Mucosa of descending colon (tissue), 3 donors: Measurements from ENCODE around the gene OR5AN1. TPM values are rescaled to one million over a fixed set of nuclear protein-coding genes. Genes with fewer than 3 reads are reported as not detected.
"Not testable (repeated sequence)": the region's sequence is repeated elsewhere in the genome, so short reads cannot be mapped to it uniquely, and the experiment has no call there.

ENCODE experiments used
- ATAC-seq: fragments of 200-7000 bp; cut with Tn5 transposase; one replicate; pipeline ENCODE4 v1.9.1; 2020; ENCODE audit warnings: mild to moderate bottlenecking, moderate library complexity
- DNase-seq, 3 donors: peaks; one replicate each; pipeline ENCODE4 v3.0.0-alpha.2; 2020
- H3K36me3 ChIP-seq: fragments of 200-600 bp; one replicate; pipeline ENCODE4 v1.8.0; 2021; ENCODE audit warnings: low read depth, mild to moderate bottlenecking
- H3K4me1 ChIP-seq: fragments of 200-600 bp; one replicate; pipeline ENCODE4 v1.8.0; 2021; ENCODE audit warnings: low read depth, mild to moderate bottlenecking
- H3K4me3 ChIP-seq: fragments of 200-600 bp; one replicate; pipeline ENCODE4 v1.8.0; 2021; ENCODE audit warnings: mild to moderate bottlenecking
- H3K9me3 ChIP-seq: fragments of 200-600 bp; one replicate; pipeline ENCODE4 v1.8.0; 2021; ENCODE audit warnings: mild to moderate bottlenecking
- intact Hi-C, 2 donors: fragments of 100-400 bp; cut with DNase I in 1 of 2; cut with micrococcal nuclease in 1 of 2; formaldehyde crosslinking; loops; one replicate each; pipeline versions ENCODE4 v1.11.0 to v1.11.1; 2022; cut with DNase I, micrococcal nuclease
- total RNA-seq, 3 donors: library from RNA; stranded (reverse); fragmentation: NEBNext Ultra II Directional in 2 of 3; extraction: Animal tissue kit (Norgen Biotek cat#: 25700) in 2 of 3; gene quantifications; one replicate each; pipeline versions ENCODE4 v1.2.1 to v1.2.4, GENCODE V29; 2021 to 2023
- TF ChIP-seq, protein P1 (sequence below): fragments of 200-600 bp; IDR thresholded peaks from one replicate; pipeline ENCODE4 v1.8.0; 2022; ENCODE audit warnings: antibody characterized with exemption, mild to moderate bottlenecking
- donor health status: DM: no; HTN: no; CAD: no; lungs with moderate emphysema.
- donor health status: DM: no; HTN: no; CAD: no.
- donor health status: DM: no; HTN: yes; CAD: no.

OR5AN1 gene
- total RNA-seq, 3 donors from 2014 or later = not detected

DNA sequence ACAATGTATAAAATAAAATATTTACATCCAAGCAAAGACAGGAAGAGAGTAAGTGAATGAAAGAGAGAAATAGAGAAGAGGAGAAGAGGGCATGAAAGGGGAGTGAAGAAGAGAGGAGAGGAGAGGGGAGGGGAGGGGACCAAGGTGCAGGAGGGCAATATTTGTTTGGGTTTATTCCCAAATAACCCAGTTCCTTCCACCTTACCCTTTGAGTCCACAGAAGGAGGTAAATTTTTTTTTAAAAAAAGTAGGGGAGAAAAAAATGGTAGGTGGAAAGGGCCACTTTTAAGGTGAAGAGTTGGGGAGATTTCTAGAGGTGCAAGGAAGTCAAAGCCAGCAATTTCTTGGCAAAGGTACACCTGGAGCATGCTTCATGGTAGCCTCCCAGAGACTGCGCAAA is 2.1 kb upstream of the OR5AN1 start:
- no peak for DNase-seq
- TF ChIP-seq, protein P1, sequence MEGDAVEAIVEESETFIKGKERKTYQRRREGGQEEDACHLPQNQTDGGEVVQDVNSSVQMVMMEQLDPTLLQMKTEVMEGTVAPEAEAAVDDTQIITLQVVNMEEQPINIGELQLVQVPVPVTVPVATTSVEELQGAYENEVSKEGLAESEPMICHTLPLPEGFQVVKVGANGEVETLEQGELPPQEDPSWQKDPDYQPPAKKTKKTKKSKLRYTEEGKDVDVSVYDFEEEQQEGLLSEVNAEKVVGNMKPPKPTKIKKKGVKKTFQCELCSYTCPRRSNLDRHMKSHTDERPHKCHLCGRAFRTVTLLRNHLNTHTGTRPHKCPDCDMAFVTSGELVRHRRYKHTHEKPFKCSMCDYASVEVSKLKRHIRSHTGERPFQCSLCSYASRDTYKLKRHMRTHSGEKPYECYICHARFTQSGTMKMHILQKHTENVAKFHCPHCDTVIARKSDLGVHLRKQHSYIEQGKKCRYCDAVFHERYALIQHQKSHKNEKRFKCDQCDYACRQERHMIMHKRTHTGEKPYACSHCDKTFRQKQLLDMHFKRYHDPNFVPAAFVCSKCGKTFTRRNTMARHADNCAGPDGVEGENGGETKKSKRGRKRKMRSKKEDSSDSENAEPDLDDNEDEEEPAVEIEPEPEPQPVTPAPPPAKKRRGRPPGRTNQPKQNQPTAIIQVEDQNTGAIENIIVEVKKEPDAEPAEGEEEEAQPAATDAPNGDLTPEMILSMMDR = no peak
- Histone ChIP-seq H3K36me3 (no peaks in the 10 kb centered on the region), H3K4me1 (no peaks in the 10 kb centered on the region), H3K4me3 (no peak overlapping the region), H3K9me3 (no peaks in the 10 kb centered on the region)
- intact Hi-C loops = no loop called here
- ATAC-seq = no peak

DNA sequence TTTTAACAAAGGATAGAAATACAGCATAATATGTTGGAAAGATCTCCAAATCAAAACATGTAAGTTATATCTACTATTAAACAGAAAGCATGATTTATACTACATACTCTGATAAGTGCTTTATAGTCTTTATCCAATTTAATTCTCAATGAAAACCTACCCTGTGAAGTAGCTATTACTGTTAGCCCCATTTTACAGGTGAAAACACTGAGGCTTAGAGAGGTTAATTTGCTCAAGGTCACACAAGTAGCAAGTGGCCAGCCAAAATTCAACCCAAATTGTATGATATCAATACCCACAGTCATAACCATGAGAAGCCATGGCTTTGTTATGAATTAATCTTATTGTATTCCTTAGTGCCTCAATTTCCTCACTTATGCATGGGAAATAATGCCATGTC is 675 bp upstream of the OR5AN1 start:
- no peaks in the 10 kb centered on the region for H3K36me3 ChIP-seq
- intact Hi-C loops = no loop called here
- TF ChIP-seq, protein P1 = no peak

DNA sequence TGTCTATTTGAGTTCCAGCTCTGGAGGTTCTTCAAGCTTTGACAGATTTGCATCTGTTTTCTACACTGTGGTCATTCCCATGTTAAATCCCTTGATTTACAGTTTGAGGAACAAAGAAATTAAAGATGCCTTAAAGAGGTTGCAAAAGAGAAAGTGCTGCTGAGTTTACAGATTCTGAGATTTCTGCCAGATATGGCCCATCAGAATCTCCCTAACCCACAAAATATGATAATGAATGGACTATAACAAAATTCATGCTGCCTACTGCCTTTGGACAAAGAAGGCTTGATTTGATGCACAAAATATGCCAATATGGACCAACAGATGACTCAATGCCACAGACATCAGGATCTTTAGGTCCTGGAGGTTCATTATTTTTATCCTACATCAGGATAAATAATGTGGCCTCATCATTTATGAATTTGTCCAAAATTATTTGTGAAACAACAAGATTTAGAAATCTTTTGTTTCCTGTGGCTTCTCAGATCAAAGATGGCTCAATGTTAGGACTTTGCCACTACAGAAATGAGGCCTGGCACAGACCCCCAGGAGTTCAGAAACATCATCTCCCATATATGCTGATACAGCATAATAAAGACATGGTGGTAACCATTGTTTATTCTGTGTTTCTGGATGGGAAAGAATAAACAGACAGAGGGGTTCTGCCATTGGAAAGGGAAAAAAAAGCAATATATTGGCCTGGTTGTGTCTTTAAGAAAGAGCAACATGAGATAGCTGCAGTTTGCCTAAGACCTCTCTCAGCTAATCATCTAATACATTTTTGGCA is 6.7 kb downstream of the OR5AN1 start:
- ATAC-seq (no peak), DNase-seq (no peak)
- TF ChIP-seq, protein P1 = no peak
- no peaks in the 10 kb centered on the region for H3K4me1 ChIP-seq
- peaks cover 10% of the 10 kb centered on the region for H3K9me3 ChIP-seq
- H3K36me3 ChIP-seq = no peaks in the 10 kb centered on the region
- H3K4me3 ChIP-seq = no peak overlapping the region
- intact Hi-C loops = no loop called here

More for the DNA sequence above, 675 bp upstream of the OR5AN1 start:
- Histone ChIP-seq H3K9me3 (no peaks in the 10 kb centered on the region), H3K4me3 (no peak overlapping the region), H3K4me1 (no peaks in the 10 kb centered on the region)
- ATAC-seq (no peak), DNase-seq (no peak)

DNA sequence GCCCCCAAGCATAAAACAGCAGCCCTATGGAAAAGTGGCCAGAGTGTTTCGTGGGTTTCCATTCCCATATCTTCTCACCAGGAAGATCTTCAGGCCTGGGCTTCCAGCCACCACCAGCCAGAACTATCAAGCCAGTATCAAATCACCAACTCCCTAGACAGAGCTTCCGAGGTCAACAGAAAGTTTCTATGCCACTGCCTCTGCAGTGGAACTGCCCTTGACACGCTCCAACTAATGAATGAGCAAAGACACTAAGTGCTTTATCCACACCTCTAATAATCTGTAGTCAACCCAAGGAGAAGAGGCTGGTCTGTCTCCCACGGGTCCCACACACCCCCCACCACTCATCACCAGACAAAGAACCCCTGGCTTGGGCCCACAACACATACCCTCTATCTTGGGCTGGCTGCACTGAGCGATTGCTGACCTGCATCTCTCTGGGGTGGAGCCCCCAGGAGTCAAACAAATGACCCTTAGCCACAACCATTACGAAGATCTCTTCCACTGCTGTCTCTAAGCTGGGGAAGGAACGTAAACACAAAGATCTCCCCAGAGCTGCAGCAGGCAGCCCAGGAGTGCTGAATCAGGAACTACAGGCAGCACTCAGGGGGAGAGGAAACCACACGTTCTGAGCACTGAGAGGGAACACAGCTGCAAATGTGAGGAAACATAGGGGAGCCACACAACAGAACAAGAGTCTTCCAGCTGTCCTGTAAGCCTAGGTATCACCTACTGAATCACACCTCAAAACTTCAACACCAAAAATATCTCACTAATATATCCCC is 9.7 kb downstream of the OR5AN1 start:
- intact Hi-C loops = no loop called here
- Histone ChIP-seq H3K9me3 (peaks cover 11% of the 10 kb centered on the region), H3K36me3 (no peaks in the 10 kb centered on the region), H3K4me3 (no peak overlapping the region), H3K4me1 (no peaks in the 10 kb centered on the region)
- no peak for DNase-seq
- peak; percentile 37 for ATAC-seq
- TF ChIP-seq, protein P1 = no peak

DNA sequence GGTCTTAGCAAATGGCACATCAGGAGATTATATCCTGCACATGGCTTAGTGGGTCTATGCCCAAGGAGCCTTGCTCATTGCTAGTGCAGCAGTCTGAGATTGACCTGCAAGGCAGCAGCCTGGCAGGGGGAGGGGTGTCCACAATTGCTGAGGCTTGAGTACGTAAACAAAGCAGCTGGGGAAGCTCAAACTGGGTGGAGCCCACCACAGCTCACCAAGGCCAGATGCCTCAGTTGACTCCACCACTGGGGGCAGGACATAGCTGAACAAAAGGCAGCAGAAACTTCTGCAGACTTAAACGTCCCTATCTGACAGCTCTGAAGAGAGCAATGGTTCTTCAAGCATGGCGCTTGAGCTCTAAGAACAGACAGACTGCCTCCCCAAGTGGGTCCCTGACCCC is 13.6 kb downstream of the OR5AN1 start:
- H3K36me3 ChIP-seq, H3K4me3 ChIP-seq, H3K4me1 ChIP-seq, ATAC-seq, DNase-seq, intact Hi-C loops: not testable (repeated sequence)
- peaks cover 11% of the 10 kb centered on the region for H3K9me3 ChIP-seq
